ENCODE results near the gene SNX20.

SNX20 gene

DNA sequence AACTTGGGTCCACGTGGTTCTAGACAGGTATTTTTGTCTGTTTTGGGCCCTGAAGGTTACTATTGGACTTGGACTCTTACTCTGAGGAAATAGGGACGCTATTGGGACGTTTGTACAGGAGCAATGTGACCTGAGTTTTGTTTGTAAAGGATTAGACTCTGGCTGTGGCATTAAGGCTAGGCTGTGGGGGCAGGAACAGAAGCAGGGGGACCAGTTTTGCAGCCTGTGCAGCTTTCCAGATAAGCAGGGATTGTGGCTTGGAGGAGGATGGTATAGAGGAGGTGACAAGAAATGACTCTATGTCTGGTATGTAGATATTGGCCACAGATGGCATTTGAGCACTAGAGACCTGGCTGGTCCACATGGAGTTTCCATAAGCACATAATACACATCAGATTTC, 25.1 kb upstream of the SNX20 start:
- in situ Hi-C loops (cut with HindIII; ENCODE audit: low sequenced_read_pairs): no loop called here

DNA sequence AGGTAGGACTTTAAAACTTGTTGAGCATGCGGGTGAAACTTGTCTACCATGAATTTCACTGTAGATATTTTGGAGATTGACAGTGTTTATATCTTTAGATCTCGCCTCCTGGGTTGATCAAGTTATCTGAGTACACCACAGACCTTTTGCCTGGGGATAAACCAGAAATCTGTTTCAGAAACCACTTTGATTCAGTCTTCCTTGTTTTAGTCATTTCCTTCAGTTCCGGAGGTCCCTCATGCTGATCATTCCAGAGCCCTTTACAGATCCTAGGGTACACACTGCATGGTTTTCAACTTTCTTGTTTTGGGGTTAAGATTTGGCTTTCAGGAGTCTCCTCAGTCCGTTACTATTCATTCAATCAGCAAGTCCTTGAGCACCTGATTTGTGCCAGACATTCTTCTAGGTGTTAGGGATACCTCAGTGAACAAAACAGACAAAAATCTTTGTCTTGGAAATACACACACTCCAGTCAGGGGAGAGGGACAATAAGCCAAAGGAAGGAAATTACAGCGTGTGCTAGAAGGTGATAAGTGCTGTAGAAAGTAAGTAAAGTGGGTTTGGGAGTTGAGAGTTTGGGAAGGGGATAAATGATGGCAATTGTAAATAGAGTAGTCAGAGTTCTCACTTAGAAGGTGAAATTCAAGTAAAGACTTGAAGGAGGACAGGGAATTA, 24.5 kb upstream of the SNX20 start:
- in situ Hi-C loops (cut with HindIII; ENCODE audit: low sequenced_read_pairs): no loop called here

DNA sequence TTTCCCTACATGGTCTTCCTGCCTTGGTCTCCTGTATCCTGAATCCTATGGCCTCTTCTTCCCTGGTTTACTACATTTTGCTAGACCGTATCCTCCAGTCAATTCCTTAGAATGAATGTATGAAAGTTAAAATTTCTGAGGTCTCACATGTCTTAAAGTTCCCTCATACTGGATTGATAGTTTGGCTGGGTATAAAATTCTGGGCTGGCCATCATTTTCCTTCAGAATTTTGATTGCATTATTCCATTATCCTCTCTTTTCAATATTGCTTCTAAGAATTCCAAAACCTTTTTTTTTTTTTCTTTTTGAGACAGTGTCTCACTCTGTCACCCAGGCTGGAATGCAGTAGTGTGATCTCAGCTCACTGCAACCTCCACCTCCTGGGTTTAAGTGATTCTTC, 23.1 kb upstream of the SNX20 start:
- in situ Hi-C loops (cut with HindIII; ENCODE audit: low sequenced_read_pairs): no loop called here

DNA sequence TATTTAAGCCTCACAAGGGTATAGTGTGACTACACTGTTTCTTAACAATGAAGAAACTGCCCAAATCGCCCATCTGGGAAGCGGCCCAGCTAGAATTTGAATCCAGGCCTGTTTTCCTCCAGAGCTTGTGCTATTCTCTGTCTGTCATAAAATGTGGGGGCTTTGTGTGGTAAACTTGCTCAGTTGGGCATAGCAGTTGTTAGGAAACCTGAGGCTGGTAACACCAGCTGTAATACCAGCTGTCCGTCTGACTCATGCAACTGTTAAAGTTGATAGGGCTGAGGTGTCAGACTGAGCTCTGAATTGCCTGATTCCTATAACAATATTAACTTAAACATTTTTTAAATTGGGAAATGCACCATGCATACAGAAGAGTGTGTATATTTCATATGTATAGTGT, 21.6 kb upstream of the SNX20 start:
- in situ Hi-C loops (cut with HindIII; ENCODE audit: low sequenced_read_pairs): no loop called here

DNA sequence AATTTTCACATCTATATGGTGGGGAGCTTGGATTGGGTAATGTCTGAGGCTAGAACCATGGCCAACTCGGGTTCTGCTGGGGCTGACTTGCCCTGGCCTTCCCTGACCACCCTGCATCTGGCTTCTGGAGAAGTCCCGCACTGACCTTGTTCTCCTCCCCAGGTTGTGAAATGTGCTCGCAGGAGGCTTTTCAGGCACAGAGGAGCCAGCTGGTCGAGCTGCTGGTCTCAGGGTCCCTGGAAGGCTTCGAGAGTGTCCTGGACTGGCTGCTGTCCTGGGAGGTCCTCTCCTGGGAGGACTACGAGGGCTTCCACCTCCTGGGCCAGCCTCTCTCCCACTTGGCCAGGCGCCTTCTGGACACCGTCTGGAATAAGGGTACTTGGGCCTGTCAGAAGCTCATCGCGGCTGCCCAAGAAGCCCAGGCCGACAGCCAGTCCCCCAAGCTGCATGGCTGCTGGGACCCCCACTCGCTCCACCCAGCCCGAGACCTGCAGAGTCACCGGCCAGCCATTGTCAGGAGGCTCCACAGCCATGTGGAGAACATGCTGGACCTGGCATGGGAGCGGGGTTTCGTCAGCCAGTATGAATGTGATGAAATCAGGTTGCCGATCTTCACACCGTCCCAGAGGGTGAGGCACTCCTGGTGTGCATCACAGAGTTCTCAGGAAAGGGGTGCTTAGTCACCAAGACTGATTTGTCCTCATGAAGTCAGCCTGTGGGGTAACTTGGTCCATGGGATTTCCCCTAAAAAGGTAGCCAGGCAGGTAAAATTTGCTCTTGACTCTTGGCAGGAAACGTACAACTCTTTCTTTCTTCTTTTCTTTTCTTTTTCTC, 18.4 kb upstream of the SNX20 start:
- in situ Hi-C loops (cut with HindIII; ENCODE audit: low sequenced_read_pairs): no loop called here

DNA sequence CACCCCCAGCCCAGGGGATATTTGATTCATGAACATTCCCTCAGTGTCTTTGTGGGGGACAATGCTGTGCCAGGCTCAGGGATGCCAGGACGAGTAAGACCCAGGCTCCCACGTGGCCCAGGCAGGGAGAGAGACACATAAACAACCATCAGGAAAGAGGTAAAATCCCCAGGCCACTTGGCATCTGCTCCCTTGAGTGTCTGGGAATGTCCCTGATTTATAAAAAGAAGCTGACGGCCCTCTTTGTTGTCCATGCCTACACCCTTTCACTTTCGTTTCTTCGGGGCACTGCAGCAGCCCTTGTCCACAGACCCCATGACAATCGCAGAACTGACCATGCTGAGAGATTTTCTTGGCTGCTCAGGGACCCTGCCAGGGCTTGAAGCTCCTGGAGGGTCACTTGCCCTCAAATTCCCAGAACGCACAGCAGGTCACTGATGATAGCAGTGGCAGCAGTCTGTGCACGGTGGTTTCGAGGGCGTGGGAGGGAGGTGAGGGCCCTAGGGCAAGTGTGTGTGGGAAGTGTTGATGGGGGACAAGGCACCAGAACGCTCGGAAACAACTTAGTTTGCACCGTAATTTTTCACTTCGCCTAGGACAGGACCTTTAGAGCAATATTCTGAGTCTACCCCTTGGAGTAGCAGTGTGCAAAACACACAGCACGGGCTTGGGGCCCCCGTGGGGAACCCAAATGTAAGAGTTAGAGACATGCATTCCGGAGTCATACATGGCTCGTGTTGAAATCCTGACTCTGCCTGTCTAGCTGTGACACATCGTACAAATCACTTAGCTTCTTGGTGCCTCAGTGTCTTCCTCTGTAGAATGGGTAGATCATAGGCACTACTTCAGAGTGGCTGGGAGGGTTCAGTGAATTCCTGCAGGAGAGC, 17.0 kb upstream of the SNX20 start:
- in situ Hi-C loops (cut with HindIII; ENCODE audit: low sequenced_read_pairs): no loop called here

DNA sequence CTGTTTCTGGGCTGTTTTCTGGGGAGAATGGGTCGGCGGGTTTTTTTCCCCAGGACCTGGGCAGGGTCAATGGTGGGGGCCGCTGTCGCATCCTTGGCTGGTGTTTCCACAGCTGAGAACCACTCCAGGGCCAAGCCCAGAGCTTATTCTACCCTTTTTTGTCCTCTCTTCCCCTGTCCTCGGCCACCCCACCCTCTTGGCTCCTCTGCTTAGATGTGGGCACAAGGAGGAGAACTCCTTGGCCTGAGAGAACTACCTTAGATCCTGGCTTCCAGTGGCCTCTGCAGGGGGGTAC, 16.3 kb upstream of the SNX20 start:
- in situ Hi-C loops (cut with HindIII; ENCODE audit: low sequenced_read_pairs): no loop called here

DNA sequence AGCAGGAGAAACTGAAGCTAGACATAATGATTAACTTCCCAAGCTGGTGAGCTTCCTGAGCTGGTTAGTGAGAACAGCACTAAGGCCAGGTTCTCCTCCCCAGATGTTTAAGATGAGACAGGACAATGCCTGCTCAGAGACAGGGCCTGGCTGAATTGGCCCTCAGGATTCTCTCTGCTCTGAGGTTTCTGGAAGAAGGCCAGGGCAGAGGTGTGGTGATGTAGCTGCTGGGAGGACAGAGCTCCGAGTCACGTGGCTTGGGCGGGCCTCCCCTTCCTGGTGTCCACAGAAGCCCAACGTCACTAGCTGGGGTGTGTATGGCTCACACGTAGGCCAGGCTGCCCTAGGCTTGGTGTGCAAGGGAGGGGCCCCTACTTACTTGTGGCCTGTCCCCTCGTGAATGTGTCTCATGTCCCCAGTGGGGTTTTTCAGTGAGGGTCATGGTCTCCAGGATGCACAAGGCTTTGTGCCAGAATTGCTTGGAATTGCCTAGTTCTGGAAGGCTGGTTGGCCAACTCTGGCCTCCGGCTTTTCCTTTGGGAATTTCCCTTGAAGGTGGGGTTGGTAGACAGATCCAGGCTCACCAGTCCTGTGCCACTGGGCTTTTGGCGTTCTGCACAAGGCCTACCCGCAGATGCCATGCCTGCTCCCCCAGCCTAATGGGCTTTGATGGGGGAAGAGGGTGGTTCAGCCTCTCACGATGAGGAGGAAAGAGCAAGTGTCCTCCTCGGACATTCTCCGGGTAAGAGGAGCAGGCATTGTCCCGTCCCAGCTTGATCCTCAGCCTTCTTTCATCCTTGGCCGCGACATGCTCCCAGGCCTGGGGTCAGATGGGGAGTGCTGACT, 15.7 kb upstream of the SNX20 start:
- in situ Hi-C loops (cut with HindIII; ENCODE audit: low sequenced_read_pairs): no loop called here

DNA sequence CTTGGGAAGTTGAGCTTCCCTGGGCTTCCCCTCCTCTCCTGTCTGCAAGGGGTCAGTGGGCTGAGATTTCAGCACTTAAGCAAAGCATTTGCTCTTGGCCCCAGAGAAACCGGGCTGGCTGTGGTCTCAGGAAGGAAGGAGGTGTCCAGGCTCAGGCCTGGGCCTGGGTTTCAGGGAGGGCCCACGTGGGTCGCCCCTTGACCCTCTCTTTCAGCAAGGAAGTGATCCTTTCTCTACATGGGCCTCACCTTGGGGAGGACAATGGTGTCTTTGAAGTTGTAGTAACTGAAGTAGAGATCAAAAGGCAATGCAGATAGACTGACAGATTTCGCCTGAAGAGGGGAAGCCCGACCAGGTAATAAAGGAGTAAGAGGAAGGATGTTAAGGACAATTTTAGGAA, 15.0 kb upstream of the SNX20 start:
- in situ Hi-C loops (cut with HindIII; ENCODE audit: low sequenced_read_pairs): no loop called here

DNA sequence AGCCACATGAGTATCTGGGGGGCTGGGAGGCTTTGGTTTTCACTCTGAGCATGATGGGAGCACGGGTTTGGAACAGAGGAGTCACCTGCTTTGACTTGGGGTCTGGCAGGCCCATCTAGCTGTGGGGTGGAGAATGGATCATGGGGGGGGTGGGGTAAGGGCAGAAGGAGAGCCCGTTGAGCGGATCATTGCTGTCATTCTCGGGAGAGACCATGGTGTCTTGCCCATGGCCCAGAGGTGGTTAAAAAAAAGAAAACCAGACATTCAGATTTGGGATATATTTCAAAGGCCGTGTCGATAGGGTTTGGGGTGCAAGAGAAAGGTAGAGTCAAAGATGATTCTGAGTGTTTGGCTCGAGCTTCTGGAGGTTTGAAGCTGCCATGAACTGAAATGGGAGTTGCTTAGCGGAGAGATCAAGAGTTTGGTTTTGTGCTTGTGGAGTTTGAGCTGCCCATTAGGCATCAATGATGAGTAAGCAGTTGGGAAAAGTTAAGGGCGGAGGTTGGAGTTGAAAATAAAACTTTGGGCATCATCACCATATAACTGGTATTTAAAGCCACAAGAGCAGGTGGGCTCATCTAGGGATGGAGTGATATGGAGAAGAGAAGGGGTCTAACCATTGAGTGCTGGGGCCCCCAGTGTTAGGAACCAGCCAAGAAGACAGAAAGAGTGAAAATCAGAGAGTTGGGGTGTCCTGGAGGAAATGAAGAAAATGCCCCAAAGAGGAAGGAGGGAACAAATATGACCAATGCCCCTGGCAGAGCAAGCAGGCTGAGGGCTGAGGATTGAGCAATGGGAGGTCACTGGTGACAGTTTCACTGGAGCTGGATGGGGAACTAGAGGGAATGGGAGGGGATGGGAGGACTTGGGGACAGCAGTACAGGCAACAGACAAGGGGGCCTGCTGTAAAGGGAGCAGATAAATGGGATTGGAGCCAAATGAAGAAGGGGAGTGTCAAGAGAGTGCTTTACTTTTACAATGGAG, 14.2 kb upstream of the SNX20 start:
- in situ Hi-C loops (cut with HindIII; ENCODE audit: low sequenced_read_pairs): no loop called here

DNA sequence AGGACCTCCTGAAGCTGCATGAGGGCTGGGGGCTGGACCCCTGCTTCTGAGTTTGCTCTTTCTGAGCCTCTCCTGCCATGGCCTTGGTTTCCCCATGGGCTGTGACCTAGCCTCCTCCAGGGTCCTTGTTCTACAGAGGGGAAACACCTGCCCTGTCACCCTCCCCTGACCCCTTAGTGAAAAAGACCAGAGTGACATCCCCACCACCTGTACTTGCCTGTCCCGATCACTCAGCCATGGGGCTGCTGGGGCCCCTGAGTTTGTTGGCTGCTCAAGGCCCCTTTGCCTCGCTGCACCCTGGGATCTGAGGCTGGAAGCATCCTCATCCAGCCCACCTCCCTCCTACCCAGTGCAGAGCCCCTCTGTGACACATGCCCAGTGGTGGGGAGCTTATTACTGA, 13.1 kb upstream of the SNX20 start:
- in situ Hi-C loops (cut with HindIII; ENCODE audit: low sequenced_read_pairs): no loop called here

DNA sequence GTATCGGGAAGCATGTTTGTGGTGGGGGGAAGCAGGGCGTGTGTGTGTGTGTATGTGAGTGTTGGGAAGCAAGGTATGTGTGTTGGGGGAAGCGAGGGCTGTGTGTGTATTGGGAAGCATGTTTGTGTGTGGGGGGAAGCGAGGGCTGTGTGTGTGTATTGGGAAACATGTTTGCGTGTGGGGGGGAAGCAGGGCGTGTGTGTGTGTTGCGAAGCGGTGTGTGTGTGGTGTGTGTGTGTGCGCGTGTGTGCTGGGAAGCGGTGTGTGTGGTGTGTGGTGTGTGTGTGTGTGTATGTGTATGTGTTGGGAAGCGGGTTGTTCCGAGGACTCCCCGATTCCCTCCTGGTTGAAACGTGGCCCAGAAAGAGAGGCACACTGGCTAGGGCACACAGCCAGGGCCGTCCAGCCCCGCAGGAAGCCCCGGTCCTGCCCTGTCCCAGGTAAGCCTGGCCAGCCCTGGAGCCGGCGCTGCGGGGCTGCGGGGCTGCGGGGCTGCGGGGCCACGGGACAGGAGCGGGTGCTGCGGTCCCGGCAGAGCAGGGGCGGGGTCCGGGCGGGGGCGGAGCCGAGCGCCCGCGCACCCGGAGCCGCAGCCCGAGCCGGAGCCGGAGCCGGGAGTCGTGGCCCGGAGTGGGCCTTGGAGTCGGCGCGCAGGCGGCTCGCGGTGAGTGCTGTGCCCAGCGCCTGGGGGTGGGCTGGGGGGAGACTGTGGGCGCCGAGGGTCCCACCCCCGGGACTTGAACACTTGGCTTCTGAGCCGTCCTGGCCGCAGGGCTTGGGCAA, 12.1 kb upstream of the SNX20 start, which contains the start of gene NOD2:
Gene NOD2, plus strand, starts transcription at position 608 of the 783 bp plus-strand sequence. CDS start 5,890 bp downstream, outside the sequence.
- in situ Hi-C loops (cut with HindIII; ENCODE audit: low sequenced_read_pairs): no loop called here

DNA sequence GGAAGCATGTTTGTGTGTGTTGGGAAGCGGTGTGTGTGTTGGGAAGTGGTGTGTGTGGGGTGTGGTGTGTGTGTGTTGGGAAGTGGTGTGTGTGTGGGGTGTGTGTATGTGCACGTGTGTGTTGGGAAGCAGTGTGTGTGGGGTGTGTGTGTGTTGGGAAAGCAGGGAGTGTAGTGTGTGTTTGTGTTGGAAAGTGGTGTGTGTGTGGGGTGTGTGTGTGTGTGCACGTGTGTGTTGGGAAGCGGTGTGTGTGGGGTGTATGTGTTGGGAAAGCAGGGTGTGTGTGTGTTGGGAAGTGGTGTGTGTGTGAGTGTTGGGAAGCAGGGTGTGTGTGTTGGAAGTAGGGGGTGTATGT, 11.5 kb upstream of the SNX20 start:
- in situ Hi-C loops (cut with HindIII; ENCODE audit: low sequenced_read_pairs): no loop called here

DNA sequence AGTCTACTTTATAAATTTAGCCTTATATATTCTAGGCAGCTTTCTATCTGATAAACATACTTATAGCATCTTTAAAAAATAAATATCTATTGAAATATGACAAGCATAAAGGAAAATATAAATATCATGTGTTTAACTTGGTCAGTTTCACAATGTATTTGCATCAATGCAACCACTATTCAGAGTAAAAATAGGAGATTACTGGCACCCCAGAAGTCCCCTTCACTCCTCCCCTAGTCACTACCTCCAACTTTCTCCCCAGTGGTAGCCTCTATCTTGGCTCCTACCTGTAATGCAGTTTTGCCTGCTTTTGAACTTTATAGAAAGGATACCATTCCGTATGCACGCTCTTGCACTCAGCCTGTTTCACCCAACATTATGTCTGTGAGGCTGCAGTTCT, 9.1 kb upstream of the SNX20 start:
- in situ Hi-C loops (cut with HindIII; ENCODE audit: low sequenced_read_pairs): no loop called here

DNA sequence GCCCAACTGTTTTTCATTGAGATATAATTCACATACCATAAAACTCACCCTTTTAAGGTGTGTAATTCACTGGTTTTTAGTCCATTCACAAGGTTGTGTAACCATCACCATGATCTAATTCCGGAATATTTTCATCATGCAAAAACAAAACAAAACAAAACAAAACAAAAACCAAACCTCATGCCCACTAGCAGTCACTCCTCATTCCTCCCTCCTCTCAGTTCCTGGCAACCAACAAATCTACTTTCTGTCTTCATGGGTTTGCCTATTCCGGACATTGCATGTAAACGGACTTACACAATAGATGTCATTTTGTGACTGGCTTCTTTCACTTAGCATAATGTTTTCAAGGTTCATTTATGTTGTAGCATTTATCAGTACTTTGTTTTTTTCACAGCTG, 7.8 kb upstream of the SNX20 start:
- in situ Hi-C loops (cut with HindIII; ENCODE audit: low sequenced_read_pairs): no loop called here

DNA sequence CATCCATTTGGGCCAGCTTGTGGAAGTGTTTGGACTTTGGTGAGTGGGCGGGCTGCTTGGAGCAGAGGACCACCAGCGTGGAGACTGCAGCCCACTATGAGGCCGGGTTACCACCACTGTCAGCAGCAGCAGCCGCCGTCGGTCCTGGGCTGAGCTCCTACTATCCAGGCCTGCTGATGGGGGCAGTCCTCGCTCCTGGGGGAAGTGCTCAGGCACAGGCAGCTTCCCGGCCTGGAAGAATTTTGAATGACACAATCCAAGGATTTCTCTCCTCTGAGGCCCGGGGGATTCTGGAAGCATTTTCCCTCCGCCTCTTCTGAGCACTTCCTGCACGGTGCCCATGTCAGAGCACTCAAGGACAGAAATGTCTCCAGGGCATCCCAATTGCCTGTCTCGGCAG, 7.0 kb upstream of the SNX20 start:
- in situ Hi-C loops (cut with HindIII; ENCODE audit: low sequenced_read_pairs): no loop called here

DNA sequence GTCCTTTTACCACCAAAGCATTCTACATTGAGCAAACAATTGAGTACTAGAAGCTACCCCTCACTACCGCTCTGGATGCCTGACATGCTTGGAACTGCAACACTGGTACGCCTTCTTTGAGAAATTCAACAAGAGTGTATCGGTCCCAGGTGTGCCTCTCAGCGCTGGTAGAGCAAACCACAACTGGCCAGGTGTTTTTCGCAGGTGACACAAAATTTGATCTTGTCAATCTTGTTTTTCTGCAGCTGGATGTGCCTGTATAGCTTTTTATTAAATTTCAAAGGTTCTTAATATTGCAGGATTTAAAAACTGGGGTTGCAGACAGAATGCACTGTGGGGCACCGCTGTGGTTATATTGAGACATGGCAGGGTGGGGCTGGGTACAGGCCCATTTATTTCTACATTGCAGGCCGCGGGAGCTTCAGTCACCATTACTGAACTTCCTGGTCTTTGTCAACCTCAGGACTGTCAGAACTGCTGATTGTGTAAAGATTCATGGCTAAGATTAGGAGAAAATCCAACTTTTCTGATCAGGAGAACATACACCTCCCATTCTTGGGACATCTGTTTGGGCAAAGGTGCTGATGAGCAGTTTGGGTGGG, 4.5 kb upstream of the SNX20 start:
- in situ Hi-C loops (cut with HindIII; ENCODE audit: low sequenced_read_pairs): no loop called here

DNA sequence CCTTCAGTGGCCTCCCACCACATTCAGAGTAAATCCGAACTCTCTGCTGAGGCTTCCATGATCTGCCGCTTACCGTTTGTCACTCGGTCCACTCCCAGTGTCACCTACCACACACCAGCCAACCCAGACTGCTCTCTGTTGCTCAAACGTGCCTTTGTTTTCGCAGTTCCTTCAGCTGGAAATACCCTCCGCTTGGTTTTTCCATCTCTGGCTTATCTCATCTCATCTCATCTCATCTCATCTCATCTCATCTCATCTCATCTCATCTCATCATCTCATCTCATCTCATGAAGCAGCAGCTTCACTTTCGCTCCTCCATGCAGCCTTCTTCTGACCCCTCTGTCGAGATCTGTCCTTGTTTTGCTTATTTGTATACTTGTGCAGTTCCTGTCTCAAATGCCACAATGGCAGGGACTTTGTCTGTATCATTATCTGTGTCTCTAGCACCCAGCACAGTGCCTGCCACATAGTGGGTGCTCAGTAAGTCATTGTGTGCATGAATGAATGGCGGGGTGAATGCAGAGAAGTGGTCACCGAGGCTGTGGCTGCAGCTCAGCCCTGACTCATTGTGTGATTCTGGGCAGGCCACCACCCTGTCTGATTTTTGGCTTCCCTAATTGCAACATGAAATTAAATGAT, 3.8 kb upstream of the SNX20 start:
- in situ Hi-C loops (cut with HindIII; ENCODE audit: low sequenced_read_pairs): no loop called here
